Cardiac muscle cell (in vitro differentiated cells and primary cell): ENCODE measurements around the gene ERC2. TPM values are rescaled to one million over a fixed set of nuclear protein-coding genes. Genes with fewer than 3 reads are reported as not detected.

ENCODE experiments used
- DNase-seq, 2 donors: peaks; one replicate each; pipeline versions ENCODE4 v3.0.0 to v3.0.0-alpha.2; 2010 to 2017; ENCODE audit warnings: low read depth in 1 of 2, low spot score in 1 of 2
- H3K27ac ChIP-seq: fragments of 200-600 bp; sonication (generic); 2 replicates; pipeline ENCODE4 v1.5.1; 2016
- H3K27me3 ChIP-seq: fragments of 200-600 bp; sonication (generic); 2 replicates; pipeline ENCODE4 v1.6.0; 2016; ENCODE audit warnings: control low read depth
- H3K36me3 ChIP-seq: fragments of 200-600 bp; sonication (generic); 2 replicates; pipeline ENCODE4 v1.5.1; 2016; ENCODE audit warnings: control low read depth
- H3K4me1 ChIP-seq: fragments of 200-600 bp; sonication (generic); 2 replicates; pipeline ENCODE4 v1.8.1; 2017; ENCODE audit warnings: low read depth, mild to moderate bottlenecking, mixed run types
- H3K4me3 ChIP-seq: fragments of 200-600 bp; sonication (generic); 2 replicates; pipeline ENCODE4 v1.5.1; 2016; ENCODE audit warnings: mild to moderate bottlenecking
- H3K9me3 ChIP-seq: fragments of 200-600 bp; sonication (generic); 2 replicates; pipeline ENCODE4 v1.5.1; 2017; ENCODE audit warnings: low read depth, mild to moderate bottlenecking, control low read depth
- polyA plus RNA-seq: library from polyadenylated mRNA; unstranded; fragments of >200 nt; fragmentation: Nextera tagmentation; extraction: Ambion mirVana; gene quantifications from 2 replicates; pipeline ENCODE4 v1.2.1, GENCODE V29; 2016
- total RNA-seq: library from RNA; depleted of rRNA; stranded (reverse); fragments of >200 nt; gene quantifications from 2 replicates; pipeline ENCODE4 v1.2.3, GENCODE V29; 2016
- TF ChIP-seq, protein P1 (sequence below): IDR thresholded peaks from 2 replicates; pipeline ENCODE4 v1.5.1; 2012; ENCODE audit warnings: low read depth, mild to moderate bottlenecking, low read length

The ERC2 gene
- total and polyA plus RNA-seq, 2 experiments from 2014 or later = 18.1 to 29.0 TPM

GRCh38 chr3:55607844-55608243, 860.4 kb downstream of the ERC2 start:
- peak in 1 of 2 donors; percentile 10 for DNase-seq
- Histone ChIP-seq H3K4me3 (no peak overlapping the region), H3K27me3 (no peaks in the 10 kb centered on the region), H3K4me1 (peaks cover 11% of the 10 kb centered on the region), H3K27ac (no peak overlapping the region), H3K36me3 (no peaks in the 10 kb centered on the region), H3K9me3 (no peaks in the 10 kb centered on the region)
- TF ChIP-seq, protein P1, sequence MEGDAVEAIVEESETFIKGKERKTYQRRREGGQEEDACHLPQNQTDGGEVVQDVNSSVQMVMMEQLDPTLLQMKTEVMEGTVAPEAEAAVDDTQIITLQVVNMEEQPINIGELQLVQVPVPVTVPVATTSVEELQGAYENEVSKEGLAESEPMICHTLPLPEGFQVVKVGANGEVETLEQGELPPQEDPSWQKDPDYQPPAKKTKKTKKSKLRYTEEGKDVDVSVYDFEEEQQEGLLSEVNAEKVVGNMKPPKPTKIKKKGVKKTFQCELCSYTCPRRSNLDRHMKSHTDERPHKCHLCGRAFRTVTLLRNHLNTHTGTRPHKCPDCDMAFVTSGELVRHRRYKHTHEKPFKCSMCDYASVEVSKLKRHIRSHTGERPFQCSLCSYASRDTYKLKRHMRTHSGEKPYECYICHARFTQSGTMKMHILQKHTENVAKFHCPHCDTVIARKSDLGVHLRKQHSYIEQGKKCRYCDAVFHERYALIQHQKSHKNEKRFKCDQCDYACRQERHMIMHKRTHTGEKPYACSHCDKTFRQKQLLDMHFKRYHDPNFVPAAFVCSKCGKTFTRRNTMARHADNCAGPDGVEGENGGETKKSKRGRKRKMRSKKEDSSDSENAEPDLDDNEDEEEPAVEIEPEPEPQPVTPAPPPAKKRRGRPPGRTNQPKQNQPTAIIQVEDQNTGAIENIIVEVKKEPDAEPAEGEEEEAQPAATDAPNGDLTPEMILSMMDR = no peak

GRCh38 chr3:55607175-55607574, 861.1 kb downstream of the ERC2 start:
- no peak overlapping the region for H3K27ac ChIP-seq
- H3K27me3 ChIP-seq = no peaks in the 10 kb centered on the region

DNA sequence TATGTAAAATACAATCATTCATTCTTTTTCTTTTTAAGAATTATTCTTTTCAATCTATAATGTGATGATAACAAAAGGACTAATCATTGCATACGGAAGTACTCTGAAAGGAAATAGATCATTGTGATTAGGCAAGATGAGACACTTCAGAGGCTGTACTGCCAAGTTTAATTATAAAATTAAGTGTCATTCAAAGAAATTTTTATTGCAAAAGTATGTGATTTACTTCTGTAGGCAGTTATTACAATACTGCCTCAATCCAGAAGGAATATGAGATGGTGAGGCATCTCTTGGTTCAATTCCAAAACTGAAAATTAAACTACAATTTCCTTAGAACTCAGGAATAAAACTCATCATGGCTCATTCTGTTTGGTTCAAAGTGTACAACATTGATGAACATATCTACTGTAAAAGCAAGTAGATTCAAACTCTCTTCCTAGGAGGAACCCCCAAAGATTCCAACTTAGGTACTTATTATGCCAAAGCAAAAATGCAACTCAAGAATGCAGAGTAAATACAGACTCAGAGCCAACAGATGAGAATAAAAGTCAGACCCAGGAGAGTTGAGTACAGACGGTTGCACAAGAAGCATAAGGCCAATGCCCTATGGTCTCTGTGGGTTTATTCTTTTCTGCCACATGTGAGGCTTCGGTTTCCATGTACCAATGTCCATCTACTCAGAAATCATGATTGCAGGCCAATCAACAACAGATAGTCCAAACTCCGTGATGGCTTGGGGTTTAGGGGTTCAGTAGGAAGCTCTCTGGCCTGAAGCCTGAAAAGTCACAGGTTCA, 862.6 kb downstream of the ERC2 start:
- no peak overlapping the region for H3K27ac ChIP-seq
- no peaks in the 10 kb centered on the region for H3K27me3 ChIP-seq
- peaks cover 7% of the 10 kb centered on the region for H3K4me1 ChIP-seq
- H3K9me3 ChIP-seq = no peaks in the 10 kb centered on the region
- no peak for DNase-seq
- TF ChIP-seq, protein P1 = no peak
- H3K4me3 ChIP-seq = no peak overlapping the region
- no peaks in the 10 kb centered on the region for H3K36me3 ChIP-seq

More at GRCh38 chr3:55607175-55607574, 861.1 kb downstream of the ERC2 start:
- no peak for DNase-seq
- TF ChIP-seq, protein P1 = no peak
- Histone ChIP-seq H3K36me3 (no peaks in the 10 kb centered on the region), H3K4me1 (peaks cover 7% of the 10 kb centered on the region), H3K4me3 (no peak overlapping the region), H3K9me3 (no peaks in the 10 kb centered on the region)

DNA sequence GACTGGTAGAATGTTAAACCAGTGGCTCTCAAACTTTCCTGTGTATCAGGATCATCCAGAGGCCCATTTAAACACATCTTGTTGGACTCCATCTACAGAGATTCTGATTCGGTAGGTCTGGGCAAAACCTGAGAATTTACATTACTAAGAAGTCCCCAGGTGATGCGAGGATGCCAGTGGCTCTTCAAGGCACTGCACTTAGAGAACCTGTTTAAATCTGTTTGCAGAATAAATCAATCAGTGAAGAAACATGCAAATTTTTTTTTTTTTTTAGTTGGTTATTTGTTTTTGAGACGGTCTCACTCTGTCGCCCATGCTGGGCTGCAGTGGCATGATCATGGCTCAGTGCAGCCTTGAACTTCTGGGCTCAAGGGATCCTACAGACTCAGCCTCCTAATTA, 863.4 kb downstream of the ERC2 start:
- H3K27me3 ChIP-seq = no peaks in the 10 kb centered on the region
- no peak overlapping the region for H3K4me3 ChIP-seq
- H3K4me1 ChIP-seq = peaks cover 7% of the 10 kb centered on the region
- H3K9me3 ChIP-seq = no peaks in the 10 kb centered on the region
- TF ChIP-seq, protein P1 = no peak
- DNase-seq = no peak
- no peaks in the 10 kb centered on the region for H3K36me3 ChIP-seq
- H3K27ac ChIP-seq = no peak overlapping the region

- Histone ChIP-seq H3K9me3 (no peaks in the 10 kb centered on the region), H3K4me1 (peaks cover 7% of the 10 kb centered on the region), H3K36me3 (no peaks in the 10 kb centered on the region), H3K27me3 (no peaks in the 10 kb centered on the region), H3K4me3 (no peak overlapping the region), H3K27ac (no peak overlapping the region)
- TF ChIP-seq, protein P1 = no peak
- DNase-seq = no peak
These were observed 863.9 kb downstream of the ERC2 start for GRCh38 chr3:55604402-55604801.
